Hepatocyte (in vitro differentiated cells): ENCODE data around the gene TF.

Source experiments
- EZH2 ChIP-seq: fragments of 200-600 bp; sonication (generic); IDR thresholded peaks from 2 replicates; pipeline ENCODE4 v1.6.1; 2016; ENCODE audit warnings: antibody characterized with exemption, mild to moderate bottlenecking, borderline replicate concordance
- EZH2phosphoT487 ChIP-seq: fragments of 200-600 bp; sonication (generic); IDR thresholded peaks from one replicate; pipeline ENCODE4 v1.6.1; 2018; ENCODE audit warnings: antibody characterized with exemption, mild to moderate bottlenecking, low read depth, moderate library complexity; ENCODE audit not compliant: unreplicated experiment, severe bottlenecking
- TF ChIP-seq, protein P1 (sequence below): fragments of 200-600 bp; sonication (generic); IDR thresholded peaks from 2 replicates; pipeline ENCODE4 v1.5.1; 2016; ENCODE audit warnings: antibody characterized with exemption, mild to moderate bottlenecking; ENCODE audit not compliant: poor library complexity

DNA sequence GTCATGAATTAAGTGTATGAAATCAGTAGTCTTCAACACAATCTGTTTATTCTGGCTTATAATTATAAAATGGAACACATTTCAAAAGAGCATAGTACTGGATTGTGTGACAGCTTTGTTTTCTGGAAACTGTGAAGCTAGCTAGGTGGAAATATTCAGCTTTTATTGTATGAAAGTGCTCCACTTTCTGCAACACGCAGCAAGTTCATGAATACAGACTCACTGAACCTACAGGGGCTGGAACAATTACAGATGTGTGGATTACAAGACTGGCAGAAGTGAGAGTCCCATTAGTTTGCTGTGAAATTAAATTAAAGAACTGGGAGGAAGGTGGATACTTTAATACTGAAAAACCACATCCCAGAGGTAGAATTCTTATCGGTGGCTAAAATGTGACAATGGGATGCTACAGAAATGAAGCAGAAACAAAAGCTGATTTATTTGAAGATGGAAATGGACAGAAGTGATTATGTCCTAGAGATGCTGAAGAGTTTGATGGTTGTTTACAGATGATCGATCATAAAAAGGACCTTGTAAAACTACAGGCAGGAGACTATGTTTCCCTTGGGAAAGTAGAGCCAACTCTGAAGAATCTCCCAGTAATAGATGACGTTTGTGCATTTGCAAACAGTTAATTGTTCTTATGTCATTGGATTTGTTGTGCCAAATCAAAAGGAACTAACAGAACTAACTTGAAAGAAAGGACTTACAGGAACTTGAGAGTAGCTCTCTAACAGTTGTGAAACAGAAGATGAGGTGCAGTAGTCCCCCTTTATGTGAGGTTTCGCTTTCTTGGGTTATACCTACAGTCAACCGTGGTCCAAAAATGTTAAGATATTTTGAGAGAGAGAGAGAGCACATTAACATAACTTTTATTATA is 15.7 kb downstream of the TF start:
- TF ChIP-seq, protein P1, sequence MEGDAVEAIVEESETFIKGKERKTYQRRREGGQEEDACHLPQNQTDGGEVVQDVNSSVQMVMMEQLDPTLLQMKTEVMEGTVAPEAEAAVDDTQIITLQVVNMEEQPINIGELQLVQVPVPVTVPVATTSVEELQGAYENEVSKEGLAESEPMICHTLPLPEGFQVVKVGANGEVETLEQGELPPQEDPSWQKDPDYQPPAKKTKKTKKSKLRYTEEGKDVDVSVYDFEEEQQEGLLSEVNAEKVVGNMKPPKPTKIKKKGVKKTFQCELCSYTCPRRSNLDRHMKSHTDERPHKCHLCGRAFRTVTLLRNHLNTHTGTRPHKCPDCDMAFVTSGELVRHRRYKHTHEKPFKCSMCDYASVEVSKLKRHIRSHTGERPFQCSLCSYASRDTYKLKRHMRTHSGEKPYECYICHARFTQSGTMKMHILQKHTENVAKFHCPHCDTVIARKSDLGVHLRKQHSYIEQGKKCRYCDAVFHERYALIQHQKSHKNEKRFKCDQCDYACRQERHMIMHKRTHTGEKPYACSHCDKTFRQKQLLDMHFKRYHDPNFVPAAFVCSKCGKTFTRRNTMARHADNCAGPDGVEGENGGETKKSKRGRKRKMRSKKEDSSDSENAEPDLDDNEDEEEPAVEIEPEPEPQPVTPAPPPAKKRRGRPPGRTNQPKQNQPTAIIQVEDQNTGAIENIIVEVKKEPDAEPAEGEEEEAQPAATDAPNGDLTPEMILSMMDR, result no peak
- TF ChIP-seq EZH2phosphoT487 (no peak), EZH2 (no peak)
